WTC11 (cell line): ENCODE measurements around the gene IFI44L. TPM values are rescaled to one million over a fixed set of nuclear protein-coding genes. Genes with fewer than 3 reads are reported as not detected.

ENCODE experiments used
- ATAC-seq: fragments of 200-7000 bp; cut with Tn5 transposase; 2 replicates; pipeline ENCODE4 v1.10.0; 2021; ENCODE audit warnings: mild to moderate bottlenecking, moderate library complexity
- CTCF ChIA-PET: fragments of 300-600 bp; sonication (Branson Sonifier 250); formaldehyde crosslinking; loops from one replicate; lab custom pipeline; 2021; ENCODE audit warnings: antibody characterized with exemption; lab: Charles Lee
- POLR2A ChIA-PET: fragments of 350-600 bp; sonication (Branson Sonifier 250); formaldehyde crosslinking; loops from one replicate; lab custom pipeline; 2021; ENCODE audit warnings: antibody characterized with exemption; lab: Charles Lee
- DNase-seq: peaks from one replicate; pipeline ENCODE4 v3.0.0; 2021; ENCODE audit warnings: low spot score
- H3K27ac Mint-ChIP-seq: 2 replicates; pipeline ENCODE4 v1.8.0; 2021; ENCODE audit warnings: mixed read lengths
- H3K27me3 Mint-ChIP-seq: 2 replicates; pipeline ENCODE4 v1.8.0; 2021; ENCODE audit warnings: low read depth, mild to moderate bottlenecking, moderate library complexity, mixed read lengths
- H3K36me3 Mint-ChIP-seq: 2 replicates; pipeline ENCODE4 v1.8.0; 2021; ENCODE audit warnings: mixed read lengths
- H3K4me1 Mint-ChIP-seq: 2 replicates; pipeline ENCODE4 v1.8.0; 2022; ENCODE audit warnings: mixed read lengths
- H3K4me3 Mint-ChIP-seq: 2 replicates; pipeline ENCODE4 v1.8.0; 2021; ENCODE audit warnings: mild to moderate bottlenecking, moderate library complexity, mixed read lengths
- H3K9me3 Mint-ChIP-seq: 2 replicates; pipeline ENCODE4 v1.8.0; 2021; ENCODE audit warnings: mixed read lengths
- ATF1 ChIP-seq: sonication (generic); formaldehyde crosslinking; IDR thresholded peaks from 2 replicates; pipeline ENCODE4 v1.8.1; 2023; ENCODE audit warnings: mild to moderate bottlenecking, moderate library complexity, missing genetic modification reagents
- CREM ChIP-seq: sonication (generic); formaldehyde crosslinking; IDR thresholded peaks from 2 replicates; pipeline ENCODE4 v1.8.1; 2022; ENCODE audit warnings: mild to moderate bottlenecking, missing genetic modification reagents, moderate library complexity
- ELF4 ChIP-seq: sonication (generic); formaldehyde crosslinking; IDR thresholded peaks from 2 replicates; pipeline ENCODE4 v1.8.1; 2022; ENCODE audit warnings: low read depth, mild to moderate bottlenecking, moderate library complexity, missing genetic modification reagents
- ETV6 ChIP-seq: sonication (generic); formaldehyde crosslinking; IDR thresholded peaks from 2 replicates; pipeline ENCODE4 v1.8.1; 2022; ENCODE audit warnings: mild to moderate bottlenecking, missing genetic modification reagents
- GRHL2 ChIP-seq: fragments of 250-450 bp; sonication (Bioruptor Pico); IDR thresholded peaks from 2 replicates; pipeline ENCODE4 v1.8.0; 2022; ENCODE audit warnings: mild to moderate bottlenecking, moderate library complexity; ENCODE audit not compliant: insufficient replicate concordance, severe bottlenecking
- JAZF1 ChIP-seq: fragments of 250-450 bp; sonication (Bioruptor Pico); IDR thresholded peaks from 2 replicates; pipeline ENCODE4 v1.9.0; 2021; ENCODE audit warnings: moderate library complexity, mild to moderate bottlenecking, inconsistent platforms
- NFYB ChIP-seq: sonication (generic); formaldehyde crosslinking; conservative IDR thresholded peaks from 2 replicates; pipeline ENCODE4 v1.8.0; 2022; ENCODE audit warnings: low read depth, missing genetic modification reagents
- NR3C1 ChIP-seq: sonication (generic); formaldehyde crosslinking; conservative IDR thresholded peaks from 2 replicates; pipeline ENCODE4 v1.8.1; 2023; ENCODE audit warnings: low read depth, mild to moderate bottlenecking, missing genetic modification reagents
- OVOL2 ChIP-seq: fragments of 250-450 bp; sonication (Bioruptor Pico); IDR thresholded peaks from 2 replicates; pipeline ENCODE4 v1.9.0; 2021; ENCODE audit warnings: mild to moderate bottlenecking, borderline replicate concordance
- TEAD1 ChIP-seq: sonication (generic); formaldehyde crosslinking; IDR thresholded peaks from 2 replicates; pipeline ENCODE4 v1.8.0; 2022; ENCODE audit warnings: mild to moderate bottlenecking, missing genetic modification reagents
- ZBTB21 ChIP-seq: sonication (generic); formaldehyde crosslinking; IDR thresholded peaks from 2 replicates; pipeline ENCODE4 v1.8.1; 2023; ENCODE audit warnings: mild to moderate bottlenecking, missing genetic modification reagents, borderline replicate concordance
- ZNF138 ChIP-seq: sonication (generic); formaldehyde crosslinking; conservative IDR thresholded peaks from 2 replicates; pipeline ENCODE4 v1.8.1; 2022; ENCODE audit warnings: mild to moderate bottlenecking, moderate library complexity, missing genetic modification reagents
- total RNA-seq: library from RNA; stranded (reverse); gene quantifications from 3 replicates; pipeline ENCODE4 v1.2.3, GENCODE V29; 2021
- TF ChIP-seq, protein P1 (sequence below): sonication (generic); formaldehyde crosslinking; IDR thresholded peaks from 2 replicates; pipeline ENCODE4 v1.8.1; 2023; ENCODE audit warnings: mild to moderate bottlenecking, moderate library complexity, missing genetic modification reagents
- TF ChIP-seq, protein P2 (sequence below): fragments of 250-450 bp; sonication (Bioruptor Pico); IDR thresholded peaks from 2 replicates; pipeline ENCODE4 v1.9.0; 2021; ENCODE audit warnings: mild to moderate bottlenecking
- TF ChIP-seq, protein P3 (sequence below): sonication (generic); formaldehyde crosslinking; IDR thresholded peaks from 2 replicates; pipeline ENCODE4 v1.8.1; 2022; ENCODE audit warnings: missing genetic modification reagents, borderline replicate concordance
- TF ChIP-seq, protein P4 (sequence below): sonication (generic); formaldehyde crosslinking; IDR thresholded peaks from 2 replicates; pipeline ENCODE4 v1.8.0; 2022; ENCODE audit warnings: mild to moderate bottlenecking, missing genetic modification reagents
- TF ChIP-seq, protein P5 (sequence below): sonication (generic); formaldehyde crosslinking; IDR thresholded peaks from 2 replicates; pipeline ENCODE4 v1.8.1; 2022; ENCODE audit warnings: low read depth, mild to moderate bottlenecking, moderate library complexity, missing genetic modification reagents, borderline replicate concordance
- TF ChIP-seq, protein P6 (sequence below): fragments of 250-450 bp; sonication (Bioruptor Pico); IDR thresholded peaks from 2 replicates; pipeline ENCODE4 v1.9.0; 2021; ENCODE audit warnings: mild to moderate bottlenecking, borderline replicate concordance

Gene IFI44L
- total RNA-seq, 1 experiment from 2014 or later, result 0.13 TPM

DNA sequence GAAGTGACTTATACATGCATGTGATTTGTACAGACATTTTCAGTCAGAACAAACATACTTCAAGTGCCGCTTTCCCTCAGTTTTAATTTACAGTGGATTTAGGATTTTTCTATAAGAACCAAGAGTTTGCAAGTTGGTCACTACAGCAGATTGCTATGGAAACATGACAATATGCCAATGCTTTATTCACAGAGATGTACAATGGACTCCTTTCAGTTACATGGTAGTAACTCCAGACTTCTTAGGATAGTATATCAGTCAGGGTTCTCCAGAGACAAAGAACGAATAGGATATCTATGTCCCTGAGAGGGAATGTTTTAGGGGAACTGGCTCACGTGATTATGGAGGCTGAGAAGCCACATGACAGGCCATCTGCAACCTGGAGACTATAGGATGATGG, 56.7 kb downstream of the IFI44L start (continued):
- TF ChIP-seq, protein P1, sequence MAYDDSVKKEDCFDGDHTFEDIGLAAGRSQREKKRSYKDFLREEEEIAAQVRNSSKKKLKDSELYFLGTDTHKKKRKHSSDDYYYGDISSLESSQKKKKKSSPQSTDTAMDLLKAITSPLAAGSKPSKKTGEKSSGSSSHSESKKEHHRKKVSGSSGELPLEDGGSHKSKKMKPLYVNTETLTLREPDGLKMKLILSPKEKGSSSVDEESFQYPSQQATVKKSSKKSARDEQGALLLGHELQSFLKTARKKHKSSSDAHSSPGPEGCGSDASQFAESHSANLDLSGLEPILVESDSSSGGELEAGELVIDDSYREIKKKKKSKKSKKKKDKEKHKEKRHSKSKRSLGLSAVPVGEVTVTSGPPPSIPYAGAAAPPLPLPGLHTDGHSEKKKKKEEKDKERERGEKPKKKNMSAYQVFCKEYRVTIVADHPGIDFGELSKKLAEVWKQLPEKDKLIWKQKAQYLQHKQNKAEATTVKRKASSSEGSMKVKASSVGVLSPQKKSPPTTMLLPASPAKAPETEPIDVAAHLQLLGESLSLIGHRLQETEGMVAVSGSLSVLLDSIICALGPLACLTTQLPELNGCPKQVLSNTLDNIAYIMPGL (CRISPR knock-in tag), result no peak

DNA sequence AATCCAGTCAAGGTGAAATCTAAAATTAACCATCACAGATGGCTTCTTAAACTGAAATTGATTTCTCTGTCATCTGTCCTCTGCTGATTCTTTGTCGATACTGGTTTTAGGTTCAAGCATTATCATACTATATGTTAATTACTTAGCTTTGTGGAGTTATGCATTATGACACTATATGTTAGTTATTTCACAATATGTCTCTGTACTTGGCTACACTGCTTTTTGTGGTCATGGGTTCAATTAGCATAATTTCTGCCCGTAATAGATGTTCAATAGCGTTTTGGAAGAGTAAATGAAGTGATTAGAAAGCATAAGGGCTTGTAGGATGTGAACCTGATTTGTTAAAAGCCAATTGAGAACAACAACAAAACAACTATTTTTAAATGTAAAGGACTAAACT, 57.5 kb downstream of the IFI44L start:
- no peak for TF ChIP-seq GRHL2 (CRISPR knock-in tag)
- no peak for TF ChIP-seq ZNF138
- TF ChIP-seq, protein P2, sequence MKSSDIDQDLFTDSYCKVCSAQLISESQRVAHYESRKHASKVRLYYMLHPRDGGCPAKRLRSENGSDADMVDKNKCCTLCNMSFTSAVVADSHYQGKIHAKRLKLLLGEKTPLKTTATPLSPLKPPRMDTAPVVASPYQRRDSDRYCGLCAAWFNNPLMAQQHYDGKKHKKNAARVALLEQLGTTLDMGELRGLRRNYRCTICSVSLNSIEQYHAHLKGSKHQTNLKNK (CRISPR knock-in tag), result no peak
- TF ChIP-seq NFYB (CRISPR knock-in tag), result no peak
- no peak for TF ChIP-seq ZBTB21 (CRISPR knock-in tag)
- TF ChIP-seq NR3C1 (CRISPR knock-in tag), result no peak
- no peak for TF ChIP-seq ELF4 (CRISPR knock-in tag)
- TF ChIP-seq, all 79 proteins: peak for 0
- POLR2A ChIA-PET, result no interaction called here
- CTCF ChIA-PET, result interaction anchor here (0.6 to 2.3 kb wide), 3 partner anchors 11 to 545 kb away, joined by 3 to 7 read pairs (median 3); no protein-coding TSS in a partner anchor
- ATAC-seq (no peak), DNase-seq (no peak)
- Mint-ChIP-seq H3K36me3 (no peaks in the 10 kb centered on the region), H3K9me3 (no peaks in the 10 kb centered on the region), H3K27ac (no peak overlapping the region), H3K27me3 (no peaks in the 10 kb centered on the region), H3K4me1 (no peaks in the 10 kb centered on the region), H3K4me3 (no peak overlapping the region)

DNA sequence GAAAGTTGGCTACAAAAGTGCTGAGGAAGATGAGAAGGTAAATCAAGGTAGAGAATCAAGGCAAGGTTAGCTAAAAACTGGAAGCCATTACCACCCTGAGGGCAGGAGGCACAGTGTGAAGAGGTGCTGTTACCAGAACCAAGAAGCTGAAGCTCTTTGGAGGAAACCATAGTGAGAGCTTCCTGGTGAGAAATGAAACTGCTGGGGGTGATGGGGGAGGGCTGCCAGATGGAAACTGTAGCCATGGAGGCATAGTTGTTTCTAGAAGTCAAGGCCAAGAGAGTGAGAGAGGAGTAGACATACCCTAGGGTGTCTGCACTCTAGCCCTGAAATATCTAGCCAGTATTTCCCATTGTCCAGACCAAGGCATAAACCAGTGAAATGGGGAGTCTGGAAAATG, 58.1 kb downstream of the IFI44L start:
- Mint-ChIP-seq H3K36me3 (no peaks in the 10 kb centered on the region), H3K27ac (no peak overlapping the region), H3K27me3 (no peaks in the 10 kb centered on the region), H3K9me3 (no peaks in the 10 kb centered on the region), H3K4me3 (no peak overlapping the region), H3K4me1 (no peaks in the 10 kb centered on the region)
- DNase-seq (no peak), ATAC-seq (no peak)
- POLR2A ChIA-PET, result no interaction called here
- CTCF ChIA-PET, result interaction anchor here (1.1 to 2.3 kb wide), 2 partner anchors 10 to 61 kb away, joined by 3 to 7 read pairs; no protein-coding TSS in a partner anchor
- TF ChIP-seq, protein P3, sequence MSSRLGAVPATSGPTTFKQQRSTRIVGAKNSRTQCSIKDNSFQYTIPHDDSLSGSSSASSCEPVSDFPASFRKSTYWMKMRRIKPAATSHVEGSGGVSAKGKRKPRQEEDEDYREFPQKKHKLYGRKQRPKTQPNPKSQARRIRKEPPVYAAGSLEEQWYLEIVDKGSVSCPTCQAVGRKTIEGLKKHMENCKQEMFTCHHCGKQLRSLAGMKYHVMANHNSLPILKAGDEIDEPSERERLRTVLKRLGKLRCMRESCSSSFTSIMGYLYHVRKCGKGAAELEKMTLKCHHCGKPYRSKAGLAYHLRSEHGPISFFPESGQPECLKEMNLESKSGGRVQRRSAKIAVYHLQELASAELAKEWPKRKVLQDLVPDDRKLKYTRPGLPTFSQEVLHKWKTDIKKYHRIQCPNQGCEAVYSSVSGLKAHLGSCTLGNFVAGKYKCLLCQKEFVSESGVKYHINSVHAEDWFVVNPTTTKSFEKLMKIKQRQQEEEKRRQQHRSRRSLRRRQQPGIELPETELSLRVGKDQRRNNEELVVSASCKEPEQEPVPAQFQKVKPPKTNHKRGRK (CRISPR knock-in tag), result no peak
- no peak for TF ChIP-seq JAZF1 (CRISPR knock-in tag)
- TF ChIP-seq, protein P4, sequence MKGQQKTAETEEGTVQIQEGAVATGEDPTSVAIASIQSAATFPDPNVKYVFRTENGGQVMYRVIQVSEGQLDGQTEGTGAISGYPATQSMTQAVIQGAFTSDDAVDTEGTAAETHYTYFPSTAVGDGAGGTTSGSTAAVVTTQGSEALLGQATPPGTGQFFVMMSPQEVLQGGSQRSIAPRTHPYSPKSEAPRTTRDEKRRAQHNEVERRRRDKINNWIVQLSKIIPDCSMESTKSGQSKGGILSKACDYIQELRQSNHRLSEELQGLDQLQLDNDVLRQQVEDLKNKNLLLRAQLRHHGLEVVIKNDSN (CRISPR knock-in tag), result no peak
- no peak for TF ChIP-seq OVOL2 (CRISPR knock-in tag)
- TF ChIP-seq, protein P5, sequence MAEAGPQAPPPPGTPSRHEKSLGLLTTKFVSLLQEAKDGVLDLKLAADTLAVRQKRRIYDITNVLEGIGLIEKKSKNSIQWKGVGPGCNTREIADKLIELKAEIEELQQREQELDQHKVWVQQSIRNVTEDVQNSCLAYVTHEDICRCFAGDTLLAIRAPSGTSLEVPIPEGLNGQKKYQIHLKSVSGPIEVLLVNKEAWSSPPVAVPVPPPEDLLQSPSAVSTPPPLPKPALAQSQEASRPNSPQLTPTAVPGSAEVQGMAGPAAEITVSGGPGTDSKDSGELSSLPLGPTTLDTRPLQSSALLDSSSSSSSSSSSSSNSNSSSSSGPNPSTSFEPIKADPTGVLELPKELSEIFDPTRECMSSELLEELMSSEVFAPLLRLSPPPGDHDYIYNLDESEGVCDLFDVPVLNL (CRISPR knock-in tag), result no peak
- TF ChIP-seq ATF1 (CRISPR knock-in tag), result no peak
- TF ChIP-seq, protein P6, sequence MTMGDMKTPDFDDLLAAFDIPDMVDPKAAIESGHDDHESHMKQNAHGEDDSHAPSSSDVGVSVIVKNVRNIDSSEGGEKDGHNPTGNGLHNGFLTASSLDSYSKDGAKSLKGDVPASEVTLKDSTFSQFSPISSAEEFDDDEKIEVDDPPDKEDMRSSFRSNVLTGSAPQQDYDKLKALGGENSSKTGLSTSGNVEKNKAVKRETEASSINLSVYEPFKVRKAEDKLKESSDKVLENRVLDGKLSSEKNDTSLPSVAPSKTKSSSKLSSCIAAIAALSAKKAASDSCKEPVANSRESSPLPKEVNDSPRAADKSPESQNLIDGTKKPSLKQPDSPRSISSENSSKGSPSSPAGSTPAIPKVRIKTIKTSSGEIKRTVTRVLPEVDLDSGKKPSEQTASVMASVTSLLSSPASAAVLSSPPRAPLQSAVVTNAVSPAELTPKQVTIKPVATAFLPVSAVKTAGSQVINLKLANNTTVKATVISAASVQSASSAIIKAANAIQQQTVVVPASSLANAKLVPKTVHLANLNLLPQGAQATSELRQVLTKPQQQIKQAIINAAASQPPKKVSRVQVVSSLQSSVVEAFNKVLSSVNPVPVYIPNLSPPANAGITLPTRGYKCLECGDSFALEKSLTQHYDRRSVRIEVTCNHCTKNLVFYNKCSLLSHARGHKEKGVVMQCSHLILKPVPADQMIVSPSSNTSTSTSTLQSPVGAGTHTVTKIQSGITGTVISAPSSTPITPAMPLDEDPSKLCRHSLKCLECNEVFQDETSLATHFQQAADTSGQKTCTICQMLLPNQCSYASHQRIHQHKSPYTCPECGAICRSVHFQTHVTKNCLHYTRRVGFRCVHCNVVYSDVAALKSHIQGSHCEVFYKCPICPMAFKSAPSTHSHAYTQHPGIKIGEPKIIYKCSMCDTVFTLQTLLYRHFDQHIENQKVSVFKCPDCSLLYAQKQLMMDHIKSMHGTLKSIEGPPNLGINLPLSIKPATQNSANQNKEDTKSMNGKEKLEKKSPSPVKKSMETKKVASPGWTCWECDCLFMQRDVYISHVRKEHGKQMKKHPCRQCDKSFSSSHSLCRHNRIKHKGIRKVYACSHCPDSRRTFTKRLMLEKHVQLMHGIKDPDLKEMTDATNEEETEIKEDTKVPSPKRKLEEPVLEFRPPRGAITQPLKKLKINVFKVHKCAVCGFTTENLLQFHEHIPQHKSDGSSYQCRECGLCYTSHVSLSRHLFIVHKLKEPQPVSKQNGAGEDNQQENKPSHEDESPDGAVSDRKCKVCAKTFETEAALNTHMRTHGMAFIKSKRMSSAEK, result no peak
- no peak for TF ChIP-seq ETV6 (CRISPR knock-in tag)
- no peak for TF ChIP-seq CREM (CRISPR knock-in tag)
- TF ChIP-seq TEAD1, result no peak
- TF ChIP-seq, all 79 proteins: peak for 0
